A549 (cell line): Measurements from ENCODE around the gene TCF23. TPM values are rescaled to one million over a fixed set of nuclear protein-coding genes. Genes with fewer than 3 reads are reported as not detected.
A peak's percentile ranks its signal among the peaks of the same experiment; 100 is the strongest.

ENCODE experiments used
- ATAC-seq, 2 experiments: fragments of 200-7000 bp in 1 of 2; fragments of >200 bp in 1 of 2; cut with Nextera tagmentation in 1 of 2; cut with Tn5 transposase in 1 of 2; 3 replicates each; pipeline versions ENCODE4 v1.8.0 to v1.9.1; 2018 to 2020; ENCODE audit warnings: mild to moderate bottlenecking in 1 of 2, moderate library complexity in 1 of 2
- CTCF ChIA-PET: fragments of 300-600 bp; sonication (Branson Sonifier 250); formaldehyde crosslinking; extraction: SDS; loops from one replicate; lab custom pipeline; 2021; ENCODE audit warnings: antibody characterized with exemption, inconsistent platforms; lab: Yijun Ruan, JAX
- POLR2A ChIA-PET: fragments of 350-600 bp; formaldehyde crosslinking; extraction: SDS; loops from one replicate; lab custom pipeline; 2021; ENCODE audit warnings: antibody characterized with exemption, inconsistent platforms; lab: Yijun Ruan, JAX
- DNase-seq, 2 experiments: peaks; one replicate each; pipeline versions ENCODE4 v3.0.0 to v3.0.0-alpha.2; 2011 to 2016; ENCODE audit warnings: low read depth in 1 of 2, low spot score in 1 of 2
- FAIRE-seq: peaks from 2 replicates; lab custom pipeline; 2011; peaks lifted over from hg19 to GRCh38; lab: Jason Lieb, UNC
- H3K27ac ChIP-seq, 2 experiments: fragments of >200 bp; sonication (Bioruptor Twin); formaldehyde crosslinking; 3 replicates each; pipeline ENCODE4 v1.5.1; 2016 to 2017
- H3K4me1 ChIP-seq: fragments of >200 bp; sonication (Bioruptor Twin); formaldehyde crosslinking; 3 replicates; pipeline ENCODE4 v1.6.1; 2016
- H3K4me2 ChIP-seq: fragments of >200 bp; sonication (Bioruptor Twin); formaldehyde crosslinking; 3 replicates; pipeline ENCODE4 v1.6.1; 2016
- H3K4me3 ChIP-seq: fragments of >200 bp; sonication (Bioruptor Twin); formaldehyde crosslinking; 3 replicates; pipeline ENCODE4 v1.5.1; 2016
- H3K9me3 ChIP-seq: fragments of >200 bp; sonication (Bioruptor Twin); formaldehyde crosslinking; 3 replicates; pipeline ENCODE4 v1.6.1; 2016
- CHD2 ChIP-seq: fragments of 150-350 bp; IDR thresholded peaks from 2 replicates; pipeline ENCODE4 v1.6.1; 2014; ENCODE audit warnings: low read length; ENCODE audit not compliant: partially characterized antibody
- CHD4 ChIP-seq: fragments of 200-600 bp; sonication (generic); IDR thresholded peaks from 2 replicates; pipeline ENCODE4 v1.6.1; 2016; ENCODE audit warnings: antibody characterized with exemption, mild to moderate bottlenecking, borderline replicate concordance
- EP300 ChIP-seq, 2 experiments: fragments of >200 bp; sonication (Bioruptor Twin); formaldehyde crosslinking; IDR thresholded peaks; 2 replicates in 1 of 2; 3 replicates in 1 of 2; pipeline ENCODE4 v1.6.1; 2016 to 2017
- ESRRA ChIP-seq: fragments of 150-350 bp; IDR thresholded peaks from 2 replicates; pipeline ENCODE4 v1.6.1; 2014; ENCODE audit warnings: mild to moderate bottlenecking, low read length, borderline replicate concordance
- HDAC2 ChIP-seq: fragments of 200-600 bp; sonication (generic); IDR thresholded peaks from 2 replicates; pipeline ENCODE4 v1.6.1; 2016
- HOXB13 ChIP-seq: fragments of 250-450 bp; sonication (Bioruptor Pico); IDR thresholded peaks from 2 replicates; pipeline ENCODE4 v1.5.0; 2020; ENCODE audit warnings: low read depth, mild to moderate bottlenecking, moderate library complexity
- HOXB5 ChIP-seq: fragments of 250-450 bp; sonication (Bioruptor Pico); IDR thresholded peaks from 2 replicates; pipeline ENCODE4 v1.5.0; 2020; ENCODE audit warnings: mild to moderate bottlenecking, moderate library complexity
- JUN ChIP-seq, 2 experiments: fragments of >200 bp; sonication (Bioruptor Twin); formaldehyde crosslinking; IDR thresholded peaks; 2 replicates in 1 of 2; 3 replicates in 1 of 2; pipeline ENCODE4 v1.6.1; 2016 to 2017
- MAFK ChIP-seq: fragments of 450-650 bp; IDR thresholded peaks from 2 replicates; pipeline ENCODE4 v1.6.1; 2014; ENCODE audit not compliant: partially characterized antibody
- MAX ChIP-seq: IDR thresholded peaks from 2 replicates; pipeline ENCODE4 v1.6.1; 2012
- MAZ ChIP-seq: fragments of 150-350 bp; IDR thresholded peaks from 2 replicates; pipeline ENCODE4 v1.6.1; 2014; ENCODE audit warnings: antibody characterized with exemption, low read depth, low read length, borderline replicate concordance
- MYC ChIP-seq: IDR thresholded peaks from 2 replicates; pipeline ENCODE4 v1.6.1; 2012; ENCODE audit warnings: mild to moderate bottlenecking, inconsistent platforms, low read length, improper control_type of control experiment, borderline replicate concordance
- NFE2L2 ChIP-seq: fragments of 150-350 bp; conservative IDR thresholded peaks from 2 replicates; pipeline ENCODE4 v1.6.1; 2014; ENCODE audit warnings: low read length
- PHF8 ChIP-seq: fragments of 200-600 bp; sonication (generic); IDR thresholded peaks from 2 replicates; pipeline ENCODE4 v1.6.1; 2016; ENCODE audit warnings: low read depth, mild to moderate bottlenecking, antibody characterized with exemption, moderate library complexity, borderline replicate concordance
- POLR2A ChIP-seq: IDR thresholded peaks from 2 replicates; pipeline ENCODE4 v1.6.1; 2012; ENCODE audit warnings: mild to moderate bottlenecking, low read length
- SREBF2 ChIP-seq: fragments of 450-650 bp; IDR thresholded peaks from 2 replicates; pipeline ENCODE4 v1.6.1; 2014; ENCODE audit warnings: mild to moderate bottlenecking, moderate library complexity
- TFCP2L1 ChIP-seq: fragments of 250-450 bp; sonication (Bioruptor Pico); IDR thresholded peaks from 2 replicates; pipeline ENCODE4 v1.5.0; 2021; ENCODE audit warnings: mild to moderate bottlenecking
- TP53 ChIP-seq: fragments of 250-450 bp; sonication (Bioruptor Pico); IDR thresholded peaks from 2 replicates; pipeline ENCODE4 v1.5.0; 2021; ENCODE audit warnings: mild to moderate bottlenecking, moderate library complexity
- ZNF302 ChIP-seq: fragments of 250-450 bp; sonication (Bioruptor Pico); IDR thresholded peaks from 2 replicates; pipeline ENCODE4 v1.9.0; 2021; ENCODE audit warnings: inconsistent platforms, mild to moderate bottlenecking, moderate library complexity
- WGBS: methylation state at CpG from one replicate; pipeline ENCODE4 v1.1.6; 2017; ENCODE audit errors: missing lambda C conversion rate; 5-methylcytosine and 5-hydroxymethylcytosine counted together
- polyA plus RNA-seq, 4 experiments: library from polyadenylated mRNA; depleted of rRNA in 3 of 4; stranded (reverse); fragments of >200 nt; fragmentation: RNase III in 1 of 4; extraction: RNeasy Plus Mini Kit Qiagen cat#74134 plus additional on column Dnase treatment in 1 of 4; gene quantifications; 2 replicates in 3 of 4; 3 replicates in 1 of 4; pipeline ENCODE4 v1.2.3, GENCODE V29; 2011 to 2017
- TF ChIP-seq, protein P1 (sequence below): IDR thresholded peaks from 2 replicates; pipeline ENCODE4 v1.6.1; 2012; ENCODE audit warnings: low read depth, borderline replicate concordance
- TF ChIP-seq, protein P2 (sequence below): fragments of 250-450 bp; sonication (Bioruptor Pico); IDR thresholded peaks from 2 replicates; pipeline ENCODE4 v1.5.0; 2021; ENCODE audit warnings: mild to moderate bottlenecking, moderate library complexity, borderline replicate concordance

Gene TCF23
- polyA plus RNA-seq, 2 of the 4 experiments (the other 2 are of a cell fraction): not detected

DNA sequence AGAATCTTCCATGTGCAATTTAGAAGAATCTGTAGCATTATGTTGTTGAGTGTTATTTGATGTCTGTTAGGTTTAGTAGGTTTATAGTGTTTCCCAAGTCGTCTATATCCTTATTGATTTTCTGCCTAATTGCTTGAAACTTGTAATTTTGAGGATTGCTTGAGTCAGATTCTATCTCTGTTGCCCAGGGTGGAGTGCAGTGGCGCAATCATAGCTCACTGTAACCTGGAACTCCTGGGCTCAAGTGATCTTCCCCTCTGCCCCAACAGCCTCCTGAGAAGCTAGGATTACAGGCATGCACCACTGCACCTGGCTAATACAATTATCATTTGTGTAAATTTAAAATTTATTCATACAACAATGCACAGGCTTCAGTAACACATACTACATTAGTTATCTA, 3.1 kb upstream of the TCF23 start:
- TF ChIP-seq, protein P1, sequence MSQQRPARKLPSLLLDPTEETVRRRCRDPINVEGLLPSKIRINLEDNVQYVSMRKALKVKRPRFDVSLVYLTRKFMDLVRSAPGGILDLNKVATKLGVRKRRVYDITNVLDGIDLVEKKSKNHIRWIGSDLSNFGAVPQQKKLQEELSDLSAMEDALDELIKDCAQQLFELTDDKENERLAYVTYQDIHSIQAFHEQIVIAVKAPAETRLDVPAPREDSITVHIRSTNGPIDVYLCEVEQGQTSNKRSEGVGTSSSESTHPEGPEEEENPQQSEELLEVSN: no peak
- TF ChIP-seq ZNF302 (CRISPR knock-in tag): no peak
- Histone ChIP-seq H3K4me1 (no peaks in the 10 kb centered on the region), H3K9me3 (peaks cover 3% of the 10 kb centered on the region; the same call in 1 of the 3 replicates), H3K27ac (no peak overlapping the region), H3K4me2 (no peak overlapping the region), H3K4me3 (no peak overlapping the region)
- peak; percentile 7 for FAIRE-seq
- POLR2A ChIA-PET: no interaction called here
- no peak for DNase-seq
- CTCF ChIA-PET: interaction anchor here (0.6 to 2.8 kb wide), 7 partner anchors 12 to 157 kb away, joined by 3 to 10 read pairs (median 3); no protein-coding TSS in a partner anchor
- WGBS: 55% methylated on average over 2 of the region's 2 CpGs
- ATAC-seq: no peak

GRCh38 chr2:27147935-27148334, 869 bp upstream of the TCF23 start:
- ChIA-PET POLR2A (no interaction called here), CTCF (interaction anchor here (0.7 to 2.0 kb wide), 4 partner anchors 18 to 155 kb away, joined by 3 to 7 read pairs (median 4); no protein-coding TSS in a partner anchor)
- TF ChIP-seq MAX (no peak), MAFK (no peak), TP53 (CRISPR knock-in tag) (no peak), TFCP2L1 (no peak), SREBF2 (no peak), MAZ (no peak), CHD4 (no peak), HDAC2 (no peak), HOXB13 (CRISPR knock-in tag) (no peak), NFE2L2 (no peak), PHF8 (no peak), ESRRA (no peak), HOXB5 (no peak), CHD2 (no peak), POLR2A (no peak), MYC (no peak), EP300 (IDR thresholded peaks at IDR 0.05) (no peak), JUN (IDR thresholded peaks at IDR 0.05) (no peak)
- TF ChIP-seq, protein P1: no peak
- TF ChIP-seq, protein P2, sequence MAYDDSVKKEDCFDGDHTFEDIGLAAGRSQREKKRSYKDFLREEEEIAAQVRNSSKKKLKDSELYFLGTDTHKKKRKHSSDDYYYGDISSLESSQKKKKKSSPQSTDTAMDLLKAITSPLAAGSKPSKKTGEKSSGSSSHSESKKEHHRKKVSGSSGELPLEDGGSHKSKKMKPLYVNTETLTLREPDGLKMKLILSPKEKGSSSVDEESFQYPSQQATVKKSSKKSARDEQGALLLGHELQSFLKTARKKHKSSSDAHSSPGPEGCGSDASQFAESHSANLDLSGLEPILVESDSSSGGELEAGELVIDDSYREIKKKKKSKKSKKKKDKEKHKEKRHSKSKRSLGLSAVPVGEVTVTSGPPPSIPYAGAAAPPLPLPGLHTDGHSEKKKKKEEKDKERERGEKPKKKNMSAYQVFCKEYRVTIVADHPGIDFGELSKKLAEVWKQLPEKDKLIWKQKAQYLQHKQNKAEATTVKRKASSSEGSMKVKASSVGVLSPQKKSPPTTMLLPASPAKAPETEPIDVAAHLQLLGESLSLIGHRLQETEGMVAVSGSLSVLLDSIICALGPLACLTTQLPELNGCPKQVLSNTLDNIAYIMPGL (CRISPR knock-in tag): no peak
- FAIRE-seq (no peak), DNase-seq (no peak), ATAC-seq (no peak)
- no peak overlapping the region for H3K4me2 ChIP-seq
- WGBS: 81% methylated on average over 8 of the region's 8 CpGs
- peaks cover 3% of the 10 kb centered on the region; the same call in 1 of the 3 replicates for H3K9me3 ChIP-seq
- 0 out of 3 replicates have a peak, but pooled peaks cover 5% of the 10 kb centered on the region for H3K4me1 ChIP-seq
- H3K4me3 ChIP-seq: no peak overlapping the region
- no peak overlapping the region for H3K27ac ChIP-seq
